K562 (cell line): Measurements from ENCODE around the gene FMOD. TPM values are rescaled to one million over a fixed set of nuclear protein-coding genes. Genes with fewer than 3 reads are reported as not detected.

Source experiments
- ATAC-seq: fragments of 200-7000 bp; cut with Tn5 transposase; 3 replicates; pipeline ENCODE4 v1.9.1; 2020; ENCODE audit warnings: moderate library complexity
- BruUV-seq: library from RNA; stranded (reverse); fragments of 400-500 nt; replicated peaks from 2 replicates; lab custom pipeline; 2021; lab: Mats Ljungman, UMichigan
- CTCF ChIA-PET: fragments of 300-600 bp; formaldehyde crosslinking; extraction: SDS; loops from one replicate; lab custom pipeline; 2021; ENCODE audit warnings: low intra/inter-chr PET ratio; lab: Yijun Ruan, JAX
- POLR2A ChIA-PET: fragments of 300-600, 350-650 bp; sonication (Branson Sonifier 250); formaldehyde crosslinking; extraction: SDS; loops from one replicate; lab custom pipeline; 2021; ENCODE audit warnings: antibody characterized with exemption, inconsistent platforms; lab: Yijun Ruan, JAX
- DNase-seq, 4 experiments: peaks; one replicate each; pipeline versions ENCODE4 v3.0.0 to v3.0.0-alpha.2; 2011 to 2018; ENCODE audit warnings: low spot score in 3 of 4, mixed read lengths in 3 of 4; ENCODE audit errors: extremely low read depth in 1 of 4
- FAIRE-seq: peaks from 2 replicates; lab custom pipeline; 2011; peaks lifted over from hg19 to GRCh38; lab: Jason Lieb, UNC
- H2AFZ ChIP-seq: 2 replicates; pipeline ENCODE4 v1.6.0; 2011; ENCODE audit warnings: low read depth, low read length, control low read depth, inconsistent platforms
- H3K27ac ChIP-seq: fragments of 200-600 bp; 3 replicates; pipeline ENCODE4 v1.8.0; 2011; ENCODE audit warnings: low read depth, mild to moderate bottlenecking, control low read depth, inconsistent platforms, low read length, moderate library complexity, mixed read lengths; ENCODE audit errors: extremely low read depth
- H3K27me3 ChIP-seq, 2 experiments: fragments of 300-600 bp in 1 of 2; 2 replicates in 1 of 2; 3 replicates in 1 of 2; pipeline versions ENCODE4 v1.6.0 to v1.8.0; 2011; ENCODE audit warnings: inconsistent platforms in 2 of 2, low read length in 2 of 2, mild to moderate bottlenecking in 1 of 2, mixed read lengths in 1 of 2, moderate library complexity in 1 of 2; ENCODE audit not compliant: control insufficient read depth in 2 of 2, insufficient read depth in 2 of 2
- H3K36me3 ChIP-seq: fragments of 300-600 bp; 3 replicates; pipeline ENCODE4 v1.8.0; 2011; ENCODE audit warnings: mild to moderate bottlenecking, low read length, inconsistent platforms; ENCODE audit not compliant: control insufficient read depth, insufficient read depth
- H3K4me1 ChIP-seq, 2 experiments: fragments of 200-600 bp in 1 of 2; replicated peaks in 1 of 2; 2 replicates in 1 of 2; 3 replicates in 1 of 2; pipeline versions ENCODE4 v1.5.1 to v1.8.0; 2011; ENCODE audit warnings: inconsistent platforms in 2 of 2, low read length in 2 of 2, mild to moderate bottlenecking in 1 of 2, mixed read lengths in 1 of 2, moderate library complexity in 1 of 2; ENCODE audit not compliant: control insufficient read depth in 2 of 2, insufficient read depth in 2 of 2
- H3K4me2 ChIP-seq: 2 replicates; pipeline ENCODE4 v1.6.1; 2011; ENCODE audit warnings: low read length, control low read depth, inconsistent platforms, mixed read lengths; ENCODE audit not compliant: insufficient read depth
- H3K4me3 ChIP-seq: fragments of 200-600 bp; sonication (generic), shearing (Covaris generic); 2 replicates; pipeline ENCODE4 v1.5.1; 2016; ENCODE audit warnings: control low read depth, inconsistent platforms
- H3K79me2 ChIP-seq: fragments of 200-600 bp; 3 replicates; pipeline ENCODE4 v1.8.0; 2011; ENCODE audit warnings: low read length, inconsistent platforms; ENCODE audit not compliant: control insufficient read depth, insufficient read depth
- H3K9ac ChIP-seq, 2 experiments: 2 replicates each; pipeline versions ENCODE4 v1.6.0 to v1.6.1; 2011; ENCODE audit warnings: low read depth in 2 of 2, low read length in 2 of 2, control low read depth in 1 of 2, inconsistent platforms in 1 of 2, mild to moderate bottlenecking in 1 of 2, mixed read lengths in 1 of 2; ENCODE audit not compliant: insufficient read depth in 1 of 2
- H3K9me1 ChIP-seq: one replicate; pipeline ENCODE4 v1.6.0; 2011; ENCODE audit warnings: inconsistent platforms, mild to moderate bottlenecking, low read length, moderate library complexity; ENCODE audit not compliant: control insufficient read depth, insufficient read depth
- H3K9me3 ChIP-seq: replicated peaks from 2 replicates; pipeline ENCODE4 v1.5.1; 2011; ENCODE audit warnings: low read depth, low read length, inconsistent platforms; ENCODE audit not compliant: control insufficient read depth, insufficient read depth
- H4K20me1 ChIP-seq: replicated peaks from 2 replicates; pipeline ENCODE4 v1.6.1; 2011; ENCODE audit warnings: low read length, inconsistent platforms, mixed read lengths; ENCODE audit not compliant: control insufficient read depth, insufficient read depth
- AFF4 ChIP-seq: sonication (generic); formaldehyde crosslinking; IDR thresholded peaks from 2 replicates; pipeline ENCODE4 v1.8.0; 2023; ENCODE audit warnings: mild to moderate bottlenecking, missing genetic modification reagents
- BMI1 ChIP-seq: fragments of 150-350 bp; IDR thresholded peaks from 2 replicates; pipeline ENCODE4 v1.6.1; 2014; ENCODE audit warnings: low read length
- CREBBP ChIP-seq: IDR thresholded peaks from one replicate; pipeline ENCODE4 v1.6.1; 2012; ENCODE audit warnings: low read depth, mild to moderate bottlenecking, control low read depth, inconsistent platforms, low read length
- HDAC6 ChIP-seq: IDR thresholded peaks from 2 replicates; pipeline ENCODE4 v1.6.1; 2012; ENCODE audit warnings: low read depth, mild to moderate bottlenecking, control low read depth, inconsistent platforms, low read length, moderate library complexity
- JUN ChIP-seq, 2 experiments: sonication (generic) in 1 of 2; formaldehyde crosslinking in 1 of 2; IDR thresholded peaks; 2 replicates each; pipeline versions ENCODE4 v1.6.1 to v1.8.0; 2012 to 2022; ENCODE audit warnings: borderline replicate concordance in 2 of 2, mild to moderate bottlenecking in 2 of 2, improper control_type of control experiment in 1 of 2, low read depth in 1 of 2, low read length in 1 of 2, missing genetic modification reagents in 1 of 2
- KLF16 ChIP-seq: IDR thresholded peaks from 2 replicates; pipeline ENCODE4 v1.6.1; 2016; ENCODE audit warnings: antibody characterized with exemption
- NBN ChIP-seq: fragments of 450-650 bp; IDR thresholded peaks from 2 replicates; pipeline ENCODE4 v1.6.1; 2016; ENCODE audit warnings: low read depth, mild to moderate bottlenecking
- NCOA2 ChIP-seq, 2 experiments: fragments of 450-650 bp; IDR thresholded peaks; 2 replicates each; pipeline ENCODE4 v1.6.1; 2018; ENCODE audit warnings: mild to moderate bottlenecking in 2 of 2, moderate library complexity in 1 of 2; ENCODE audit not compliant: partially characterized antibody in 2 of 2
- PTTG1 ChIP-seq: fragments of 450-650 bp; IDR thresholded peaks from 2 replicates; pipeline ENCODE4 v1.6.1; 2016; ENCODE audit warnings: low read depth, mild to moderate bottlenecking, missing genetic modification characterization, missing compliant biosample characterization
- RFX1 ChIP-seq: fragments of 450-650 bp; IDR thresholded peaks from 2 replicates; pipeline ENCODE4 v1.6.1; 2016; ENCODE audit warnings: mild to moderate bottlenecking, moderate library complexity
- SRSF7 ChIP-seq: fragments of 200-400 bp; formaldehyde crosslinking; optimal IDR thresholded peaks from 2 replicates; pipeline ENCODE3; 2017; ENCODE audit warnings: mild to moderate bottlenecking, low read depth, low read length
- STAG1 ChIP-seq: sonication (generic); formaldehyde crosslinking; IDR thresholded peaks from 2 replicates; pipeline ENCODE4 v1.5.0; 2020; ENCODE audit warnings: missing genetic modification reagents, borderline replicate concordance
- TGIF2 ChIP-seq: sonication (generic); formaldehyde crosslinking; IDR thresholded peaks from 2 replicates; pipeline ENCODE4 v1.8.1; 2022; ENCODE audit warnings: mild to moderate bottlenecking, missing genetic modification reagents, moderate library complexity
- ZNF644 ChIP-seq: fragments of 200-800 bp; sonication (Bioruptor generic); IDR thresholded peaks from 2 replicates; pipeline ENCODE4 v1.6.1; 2016; ENCODE audit warnings: low read depth, missing genetic modification characterization, missing compliant biosample characterization
- WGBS: fragments of 100-300 bp; shearing (Covaris generic); methylation state at CpG from one replicate; pipeline ENCODE4 v1.1.6; 2016; ENCODE audit warnings: low coverage, mixed read lengths; ENCODE audit not compliant: insufficient coverage; ENCODE audit errors: missing lambda C conversion rate; 5-methylcytosine and 5-hydroxymethylcytosine counted together
- in situ Hi-C: fragments of 300-500 bp; cut with MboI; formaldehyde crosslinking; loops from 4 replicates; pipeline ENCODE4 v1.15.0; 2018; ENCODE audit warnings: inconsistent platforms, mixed read lengths
- intact Hi-C: fragments of 100-400 bp; cut with micrococcal nuclease; formaldehyde crosslinking; loops from 2 replicates; pipeline ENCODE4 v1.14.2; 2022
- polyA plus RNA-seq, 8 experiments: library from polyadenylated mRNA; depleted of rRNA in 4 of 8; stranded (reverse) in 5 of 8; unstranded in 3 of 8; fragments of >200 nt; fragmentation: Nextera tagmentation in 2 of 8; fragmentation: Illumina TruSeq in 1 of 8; extraction: Ambion mirVana in 2 of 8; extraction: Trizol in 1 of 8; gene quantifications; 2 replicates each; pipeline versions ENCODE4 v1.2.1 to v1.2.3, GENCODE V29; 2011 to 2014; ENCODE audit warnings: inconsistent platforms in 1 of 8, missing spikeins in 1 of 8
- total RNA-seq, 7 experiments: library from RNA; depleted of rRNA in 6 of 7; stranded (reverse); fragments of >200 nt in 6 of 7; fragmentation: Illumina TruSeq in 2 of 7; extraction: Trizol in 2 of 7; gene quantifications; 2 replicates each; pipeline versions ENCODE4 v1.2.1 to v1.2.3, GENCODE V29; 2011 to 2021; ENCODE audit warnings: low replicate concordance in 1 of 7
- TF ChIP-seq, protein P1 (sequence below): fragments of 200-800 bp; sonication (Bioruptor generic); IDR thresholded peaks from 2 replicates; pipeline ENCODE4 v1.6.1; 2017; ENCODE audit warnings: missing genetic modification characterization, missing compliant biosample characterization

Gene FMOD
- total and polyA plus RNA-seq, 9 of the 15 experiments (the other 6 are each of a cell fraction or from before 2014, with no cell fraction given): 0.03 to 0.13 (median 0.03) TPM; not detected in 6

GRCh38 chr1:203311368-203312301 is 39.3 kb downstream of the FMOD start:
- Histone ChIP-seq H4K20me1 (peaks cover 26% of the 10 kb centered on the region), H3K27ac (peak overlapping the region; percentile 64), H3K27me3 (no peaks in the 10 kb centered on the region), H3K9ac (peak overlapping the region in 1 of 2 experiments; percentile 12; a peak in 1 of 4 replicates), H3K9me3 (no peaks in the 10 kb centered on the region), H3K4me1 (peaks cover 29 to 46% of the 10 kb centered on the region in 2 experiments), H3K36me3 (peaks cover 11% of the 10 kb centered on the region), H2AFZ (peak overlapping the region; percentile 20; the same call in 1 of the 2 replicates), H3K9me1 (no peaks in the 10 kb centered on the region), H3K4me2 (peak overlapping the region; percentile 74), H3K79me2 (peaks cover 12% of the 10 kb centered on the region; the same call in 2 of the 3 replicates), H3K4me3 (no peak overlapping the region)
- DNase-seq (peak; percentile 79 to 95 (median 87)), ATAC-seq (peak; percentile 91), FAIRE-seq (peak; percentile 97)
- in situ Hi-C loops: no loop called here
- ChIA-PET POLR2A (interaction anchor here (0.6 to 9.3 kb wide), 13 partner anchors 12 to 903 kb away, joined by 3 to 117 read pairs (median 3); no protein-coding TSS in a partner anchor), CTCF (no interaction called here)
- 20% methylated on average over 3 of the region's 3 CpGs for WGBS
- intact Hi-C loops: no loop called here
- no TSS peak for BruUV-seq
- peak; percentile 65; the same call in 1 of the 2 replicates for TF ChIP-seq JUN (IDR thresholded peaks at IDR 0.05; ENCODE audit: borderline replicate concordance, low read depth, low read length)
- peak; percentile 50; the same call in 1 of the 2 replicates for TF ChIP-seq JUN (CRISPR knock-in tag; IDR thresholded peaks at IDR 0.05; ENCODE audit: borderline replicate concordance)
- no peak for TF ChIP-seq AFF4 (CRISPR knock-in tag)
- TF ChIP-seq NBN: peak; percentile 87
- TF ChIP-seq NCOA2 (IDR thresholded peaks at IDR 0.05; ENCODE audit: partially characterized antibody in 2 of 2): no peak
- TF ChIP-seq STAG1: no peak
- TF ChIP-seq HDAC6: no peak
- TF ChIP-seq, protein P1, sequence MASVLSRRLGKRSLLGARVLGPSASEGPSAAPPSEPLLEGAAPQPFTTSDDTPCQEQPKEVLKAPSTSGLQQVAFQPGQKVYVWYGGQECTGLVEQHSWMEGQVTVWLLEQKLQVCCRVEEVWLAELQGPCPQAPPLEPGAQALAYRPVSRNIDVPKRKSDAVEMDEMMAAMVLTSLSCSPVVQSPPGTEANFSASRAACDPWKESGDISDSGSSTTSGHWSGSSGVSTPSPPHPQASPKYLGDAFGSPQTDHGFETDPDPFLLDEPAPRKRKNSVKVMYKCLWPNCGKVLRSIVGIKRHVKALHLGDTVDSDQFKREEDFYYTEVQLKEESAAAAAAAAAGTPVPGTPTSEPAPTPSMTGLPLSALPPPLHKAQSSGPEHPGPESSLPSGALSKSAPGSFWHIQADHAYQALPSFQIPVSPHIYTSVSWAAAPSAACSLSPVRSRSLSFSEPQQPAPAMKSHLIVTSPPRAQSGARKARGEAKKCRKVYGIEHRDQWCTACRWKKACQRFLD (CRISPR knock-in tag): peak; percentile 97
- TF ChIP-seq KLF16: peak; percentile 99
- no peak for TF ChIP-seq SRSF7
- no peak for TF ChIP-seq CREBBP
- no peak for TF ChIP-seq TGIF2 (CRISPR knock-in tag)
- no peak for TF ChIP-seq RFX1
- TF ChIP-seq PTTG1 (tag): no peak
- TF ChIP-seq ZNF644 (tag): peak; percentile 95
- no peak for TF ChIP-seq BMI1
